Measurements from ENCODE around the gene SPRTN.

DNA sequence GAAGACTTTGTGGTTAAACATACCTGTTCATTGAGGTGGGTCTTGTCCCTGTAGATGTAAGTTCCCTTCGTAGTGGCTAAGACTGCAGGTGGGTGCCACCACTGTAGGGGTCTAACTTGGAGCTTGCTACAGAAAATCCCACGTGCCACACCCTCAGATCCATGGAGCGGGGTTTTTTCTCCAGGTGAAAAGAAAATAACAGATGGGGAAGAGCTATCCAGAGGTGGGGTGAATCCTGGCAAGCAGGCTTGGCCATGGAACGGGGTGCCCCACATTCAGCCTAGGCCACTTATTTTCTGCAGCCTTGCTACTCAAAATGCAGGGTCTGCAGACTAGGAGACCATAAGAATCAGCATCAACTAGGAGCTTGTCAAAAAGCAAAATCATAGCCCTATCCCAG lies 24.4 kb upstream of the SPRTN start:
- TF ChIP-seq, protein P1, sequence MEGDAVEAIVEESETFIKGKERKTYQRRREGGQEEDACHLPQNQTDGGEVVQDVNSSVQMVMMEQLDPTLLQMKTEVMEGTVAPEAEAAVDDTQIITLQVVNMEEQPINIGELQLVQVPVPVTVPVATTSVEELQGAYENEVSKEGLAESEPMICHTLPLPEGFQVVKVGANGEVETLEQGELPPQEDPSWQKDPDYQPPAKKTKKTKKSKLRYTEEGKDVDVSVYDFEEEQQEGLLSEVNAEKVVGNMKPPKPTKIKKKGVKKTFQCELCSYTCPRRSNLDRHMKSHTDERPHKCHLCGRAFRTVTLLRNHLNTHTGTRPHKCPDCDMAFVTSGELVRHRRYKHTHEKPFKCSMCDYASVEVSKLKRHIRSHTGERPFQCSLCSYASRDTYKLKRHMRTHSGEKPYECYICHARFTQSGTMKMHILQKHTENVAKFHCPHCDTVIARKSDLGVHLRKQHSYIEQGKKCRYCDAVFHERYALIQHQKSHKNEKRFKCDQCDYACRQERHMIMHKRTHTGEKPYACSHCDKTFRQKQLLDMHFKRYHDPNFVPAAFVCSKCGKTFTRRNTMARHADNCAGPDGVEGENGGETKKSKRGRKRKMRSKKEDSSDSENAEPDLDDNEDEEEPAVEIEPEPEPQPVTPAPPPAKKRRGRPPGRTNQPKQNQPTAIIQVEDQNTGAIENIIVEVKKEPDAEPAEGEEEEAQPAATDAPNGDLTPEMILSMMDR (IDR thresholded peaks at IDR 0.05): no peak
- TF ChIP-seq POLR2A (IDR thresholded peaks at IDR 0.05): no peak
